ENCODE results near the gene ABHD1. TPM values are rescaled to one million over a fixed set of nuclear protein-coding genes. Genes with fewer than 3 reads are reported as not detected.

ABHD1 gene
- total RNA-seq, 4 donors from 2014 or later, result 0.48 TPM; not detected in 3

GRCh38 chr2:27087823-27088410 is 35.7 kb upstream of the ABHD1 start:
- Histone ChIP-seq H3K9me3 (no peaks in the 10 kb centered on the region), H3K27ac (no peak overlapping the region), H3K4me1 (peaks cover 12 to 36% (median 22%) of the 10 kb centered on the region in 4 donors), H3K36me3 (no peaks in the 10 kb centered on the region), H3K4me3 (no peak overlapping the region), H3K27me3 (no peaks in the 10 kb centered on the region)
- in situ Hi-C loops (cut with MboI; ENCODE audit: low pct_ligation_motif_present in 1 of 4, low pct_unique_long_range_greater_than_20kb in 1 of 4, low sequenced_read_pairs in 3 of 4), result loop anchor here (10.0 to 25.0 kb wide), 2 partner anchors 123 to 126 kb away; partner anchors contain the start of gene MAPRE3 (in 3 of the 4)
- intact Hi-C loops (cut with DNase I; ENCODE audit: low total_unique reads), result loop anchor here (5.0 kb wide), 2 partner anchors 36 to 56 kb away; partner anchors contain the start of genes AGBL5 and TMEM214
- TF ChIP-seq CTCF (IDR thresholded peaks at IDR 0.05), result no peak
- TF ChIP-seq POLR2A (IDR thresholded peaks at IDR 0.05), result no peak
- TF ChIP-seq POLR2AphosphoS5 (IDR thresholded peaks at IDR 0.05), result no peak
- no peak for TF ChIP-seq EP300 (IDR thresholded peaks at IDR 0.05; ENCODE audit: low read depth)
- 86% methylated on average over 5 of the region's 5 CpGs; no CpG with 5 or more reads in 1 of the 2 donors for WGBS, 2 donors (ENCODE audit: low coverage in 1 of 2)
- DNase-seq, result no peak

GRCh38 chr2:27088634-27089033 is 35.0 kb upstream of the ABHD1 start:
- Histone ChIP-seq H3K27ac (no peak overlapping the region), H3K27me3 (no peaks in the 10 kb centered on the region), H3K4me1 (peaks cover 12 to 32% (median 23%) of the 10 kb centered on the region in 4 donors), H3K9me3 (no peaks in the 10 kb centered on the region), H3K36me3 (no peaks in the 10 kb centered on the region), H3K4me3 (no peak overlapping the region)
- intact Hi-C loops (cut with DNase I; ENCODE audit: low total_unique reads), result loop anchor here (5.0 kb wide), 2 partner anchors 36 to 56 kb away; partner anchors contain the start of genes AGBL5 and TMEM214
- WGBS, 2 donors (ENCODE audit: low coverage in 1 of 2), result 57 to 71% methylated on average over 5 to 6 of the region's 6 CpGs
- no peak for TF ChIP-seq EP300 (IDR thresholded peaks at IDR 0.05; ENCODE audit: low read depth)
- TF ChIP-seq POLR2AphosphoS5 (IDR thresholded peaks at IDR 0.05), result no peak
- TF ChIP-seq CTCF (IDR thresholded peaks at IDR 0.05), result no peak
- no peak for TF ChIP-seq POLR2A (IDR thresholded peaks at IDR 0.05)
- no peak for DNase-seq
- in situ Hi-C loops (cut with MboI; ENCODE audit: low pct_ligation_motif_present in 1 of 4, low pct_unique_long_range_greater_than_20kb in 1 of 4, low sequenced_read_pairs in 3 of 4), result loop anchor here (10.0 to 25.0 kb wide), 2 partner anchors 124 to 126 kb away; partner anchors contain the start of gene MAPRE3 (in 3 of the 4)

GRCh38 chr2:27089111-27089954 is 34.3 kb upstream of the ABHD1 start:
- no peaks in the 10 kb centered on the region for H3K36me3 ChIP-seq
- TF ChIP-seq EP300 (IDR thresholded peaks at IDR 0.05; ENCODE audit: low read depth) (no peak), CTCF (IDR thresholded peaks at IDR 0.05) (no peak), POLR2A (IDR thresholded peaks at IDR 0.05) (no peak), POLR2AphosphoS5 (IDR thresholded peaks at IDR 0.05) (no peak)
- WGBS, 2 donors (ENCODE audit: low coverage in 1 of 2), result 89% methylated on average over 14 of the region's 14 CpGs; no CpG with 5 or more reads in 1 of the 2 donors
- in situ Hi-C loops (cut with MboI; ENCODE audit: low pct_ligation_motif_present in 1 of 4, low pct_unique_long_range_greater_than_20kb in 1 of 4, low sequenced_read_pairs in 3 of 4) (loop anchor here (10.0 to 25.0 kb wide), 2 partner anchors 125 to 127 kb away; partner anchors contain the start of gene MAPRE3 (in 3 of the 4)), intact Hi-C loops (cut with DNase I; ENCODE audit: low total_unique reads) (loop anchor here (5.0 kb wide), 2 partner anchors 37 to 57 kb away; partner anchors contain the start of genes AGBL5 and TMEM214)
- H3K4me3 ChIP-seq, result no peak overlapping the region
- no peak for DNase-seq
- no peaks in the 10 kb centered on the region for H3K27me3 ChIP-seq
- H3K4me1 ChIP-seq, result peaks cover 12 to 31% (median 23%) of the 10 kb centered on the region in 4 donors
- H3K9me3 ChIP-seq, result no peaks in the 10 kb centered on the region
- H3K27ac ChIP-seq, result no peak overlapping the region

Measured in transverse colon (tissue), 4 donors.